LNCAP (cell line): ENCODE results near the gene DSTYK.

ENCODE experiments used
- CTCF ChIP-seq: fragments of 450-650 bp; IDR thresholded peaks from 2 replicates; pipeline ENCODE4 v1.5.1; 2017; ENCODE audit warnings: mild to moderate bottlenecking

Gene DSTYK

GRCh38 chr1:205172729-205173366, 38.7 kb downstream of the DSTYK start:
- TF ChIP-seq CTCF, result no peak

GRCh38 chr1:205171369-205171768, 40.1 kb downstream of the DSTYK start:
- no peak for TF ChIP-seq CTCF

- TF ChIP-seq CTCF, result no peak
Measured at GRCh38 chr1:205170532-205171269, 40.8 kb downstream of the DSTYK start.

- no peak for TF ChIP-seq CTCF
Measured at GRCh38 chr1:205169248-205169647, 42.3 kb downstream of the DSTYK start.

GRCh38 chr1:205168291-205168690, 43.2 kb downstream of the DSTYK start:
- no peak for TF ChIP-seq CTCF

- TF ChIP-seq CTCF, result no peak
Measured at GRCh38 chr1:205162301-205162700, 49.2 kb downstream of the DSTYK start.

GRCh38 chr1:205161076-205161475, 50.4 kb downstream of the DSTYK start:
- TF ChIP-seq CTCF, result no peak
